GOT3 (cell line): Measurements from ENCODE around the gene CAPN10.

Experiments
- DNase-seq: peaks from one replicate; lab custom pipeline; 2025; ENCODE audit warnings: mixed read lengths; lab: John Stamatoyannopoulos, UW

The CAPN10 gene

DNA sequence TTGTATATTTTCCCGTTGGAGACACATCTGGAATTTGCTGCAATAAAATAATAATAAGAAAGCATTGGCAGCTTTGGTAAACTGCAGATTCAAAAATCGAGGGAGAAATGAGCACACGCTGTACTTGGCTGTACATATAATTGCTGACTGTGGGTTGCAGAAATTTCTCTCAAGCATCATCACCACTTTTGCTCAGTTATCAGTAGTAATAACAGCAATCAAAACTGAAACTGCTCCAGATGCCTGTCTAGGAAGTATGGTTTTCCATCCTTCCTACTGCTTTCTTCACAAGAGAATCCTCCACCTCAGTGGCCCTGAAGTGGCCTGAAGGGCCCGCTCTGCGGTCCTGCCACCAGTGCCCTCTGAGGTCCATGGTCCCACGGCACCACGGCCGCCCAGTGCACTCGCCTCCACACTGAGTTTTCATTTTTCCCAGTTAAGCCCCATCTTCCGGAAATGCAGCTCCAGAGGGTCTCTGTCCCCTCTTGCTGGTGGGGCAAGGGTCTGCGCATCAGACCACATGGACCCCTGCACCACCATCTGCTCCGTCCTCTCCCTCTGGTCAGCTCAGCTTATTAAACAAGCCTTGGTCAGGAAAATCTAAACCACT, 22.5 kb upstream of the CAPN10 start:
- no peak for DNase-seq

DNA sequence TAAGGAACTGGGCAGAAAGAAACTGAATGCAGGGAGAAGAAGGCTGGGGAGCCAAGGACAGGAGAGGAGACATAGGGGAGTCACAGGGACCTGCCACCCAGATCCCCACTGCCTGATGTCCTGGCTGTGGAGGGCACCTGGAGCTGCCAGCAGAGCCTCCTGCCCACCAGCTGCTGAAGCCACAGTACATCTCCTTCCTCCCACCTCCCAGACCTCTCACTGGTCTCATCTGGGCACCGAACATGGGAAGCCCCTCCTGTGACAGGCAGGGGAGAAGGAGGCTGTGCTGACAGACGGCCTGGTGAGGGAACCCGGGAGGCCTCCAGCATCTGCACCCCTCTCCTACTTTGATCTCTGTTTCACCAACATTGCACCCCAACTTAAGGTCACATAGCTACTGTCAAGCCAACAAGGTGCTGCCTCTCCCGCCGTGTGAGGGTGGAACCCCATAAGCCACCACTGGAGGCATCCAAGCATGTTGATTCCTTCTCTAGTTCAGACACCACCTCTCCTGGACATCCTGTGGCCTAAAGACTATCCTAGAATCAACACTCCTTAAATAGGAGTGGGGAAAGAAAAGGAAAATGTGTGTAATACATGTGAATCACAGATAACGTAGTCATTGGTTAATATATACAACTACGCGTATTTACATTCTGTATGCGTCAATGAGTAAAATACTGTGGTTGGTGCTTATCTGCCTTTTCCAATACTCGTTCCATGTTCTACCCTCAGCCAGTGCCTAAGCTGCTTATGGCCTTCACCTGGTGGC, 21.8 kb upstream of the CAPN10 start:
- no peak for DNase-seq

DNA sequence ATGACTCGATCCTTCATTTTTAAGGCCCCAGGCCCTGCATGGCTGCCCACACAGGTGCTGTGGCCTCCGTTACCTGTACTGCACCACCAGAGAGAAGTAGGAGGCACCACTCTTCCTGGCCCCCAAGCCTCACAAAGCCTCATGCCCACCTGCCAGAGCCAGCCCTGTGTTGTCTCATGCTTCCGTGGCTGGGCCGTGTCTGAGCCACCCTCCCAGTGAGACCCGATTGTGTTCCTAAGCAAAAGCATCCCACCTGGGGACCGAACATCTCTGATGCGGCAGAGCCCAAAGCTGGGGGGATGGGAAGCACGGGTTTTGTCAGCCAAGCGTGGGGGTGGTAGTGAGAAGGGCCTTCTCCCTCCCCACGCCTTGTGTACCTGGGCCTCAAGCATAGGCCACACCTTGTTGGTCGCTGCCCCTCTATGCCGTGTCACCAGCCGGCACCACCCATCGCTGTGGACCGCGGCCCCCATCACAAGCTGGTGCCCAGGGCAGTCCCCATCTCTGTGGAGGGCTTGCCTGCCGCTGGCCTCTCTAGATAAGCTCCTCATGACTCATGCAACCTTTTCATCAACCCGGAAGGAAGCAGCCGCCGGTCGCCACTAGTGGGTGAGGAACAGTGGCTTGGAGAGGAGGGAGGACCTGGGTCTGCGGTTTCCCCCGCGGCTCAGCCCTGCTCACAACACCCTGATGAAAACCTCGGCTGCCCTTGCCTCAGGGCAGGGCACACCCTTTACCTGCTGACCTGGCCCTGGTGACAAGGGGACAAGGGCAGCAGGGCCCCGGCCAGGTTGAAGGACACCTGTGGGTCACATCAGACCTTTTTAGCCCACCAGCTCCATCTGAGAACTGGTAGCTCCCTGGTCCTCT, 21.0 kb upstream of the CAPN10 start:
- DNase-seq, result peak; percentile 52

DNA sequence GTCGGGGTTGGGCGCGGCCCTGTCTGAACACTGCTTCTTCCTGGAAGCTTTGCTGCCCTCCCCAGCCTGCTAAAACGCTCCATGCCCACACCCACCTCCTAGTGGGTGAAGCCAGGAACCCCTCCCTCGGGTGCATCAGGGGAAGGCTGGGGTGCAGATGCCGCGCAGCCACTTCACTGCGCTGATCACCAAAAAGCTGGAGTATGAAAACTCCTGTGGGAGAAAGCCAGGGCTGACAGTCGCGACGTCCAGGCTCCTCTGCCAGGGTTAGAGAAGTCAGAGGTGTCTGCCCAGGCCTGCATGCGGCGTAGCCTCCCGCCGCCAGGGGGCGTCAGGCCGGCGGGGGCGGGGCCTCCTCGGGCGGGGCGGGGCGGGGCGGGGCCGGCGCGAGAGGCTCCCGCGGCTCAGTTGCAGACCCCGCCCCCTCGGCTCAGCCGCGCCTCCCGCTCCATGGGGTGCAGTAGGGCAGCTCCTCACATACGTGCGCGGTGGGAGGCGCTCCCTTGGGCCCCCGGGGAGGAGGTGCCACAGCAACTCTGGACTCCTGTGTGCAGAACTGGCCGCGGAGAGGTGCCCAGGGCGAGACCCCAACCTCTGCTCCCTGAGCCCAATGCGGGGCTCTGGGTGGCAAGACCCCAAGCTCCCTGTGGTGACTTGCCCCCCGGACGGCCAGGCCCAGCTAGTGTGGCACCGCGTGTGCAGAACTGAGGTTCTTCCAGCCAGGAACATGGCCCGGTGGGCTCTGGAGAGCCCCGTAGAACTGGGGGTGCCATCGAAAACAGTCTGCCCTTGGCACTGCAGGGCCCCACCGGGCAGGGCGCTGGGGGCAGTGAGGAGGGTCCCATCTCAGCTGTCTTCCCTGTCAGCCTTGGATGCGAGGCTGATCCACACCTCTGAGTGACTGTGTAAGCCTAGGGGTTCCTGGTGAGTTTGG, 20.1 kb upstream of the CAPN10 start:
- peak; percentile 42 for DNase-seq

DNA sequence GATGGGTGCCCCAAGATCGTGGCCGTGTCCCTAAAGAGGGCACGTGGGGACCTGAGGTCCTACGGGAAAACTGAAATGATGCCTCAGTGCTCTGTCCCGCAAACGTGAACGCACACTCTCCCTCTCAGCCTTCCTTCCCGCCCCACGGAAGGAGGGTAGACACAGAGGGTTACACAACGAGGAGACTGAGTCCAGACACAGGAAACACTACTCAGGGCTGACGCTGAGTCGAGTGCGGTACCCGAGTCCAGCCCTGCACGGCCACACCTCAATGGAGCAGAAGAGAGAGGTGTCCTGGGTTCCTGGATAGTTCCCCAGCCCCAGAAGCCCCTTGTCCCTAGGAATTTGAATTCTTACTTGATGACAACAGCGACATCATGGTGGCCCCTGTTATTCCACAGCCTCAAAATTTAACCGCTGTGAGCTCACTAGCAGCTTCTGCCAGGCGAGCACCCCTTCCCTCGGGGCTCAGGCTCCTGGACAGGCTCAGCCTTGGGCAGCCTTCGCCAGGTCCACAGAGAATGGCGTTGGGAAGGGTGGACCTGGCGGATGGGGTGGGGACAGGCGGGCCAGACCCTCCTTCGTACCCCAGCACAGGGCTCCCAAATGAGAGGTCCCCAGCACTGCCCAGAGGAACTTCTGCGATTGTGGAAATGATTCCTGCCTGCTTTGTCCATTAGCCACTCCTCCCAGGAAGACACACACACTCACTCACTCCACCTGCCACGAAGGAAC, 19.2 kb upstream of the CAPN10 start:
- no peak for DNase-seq

DNA sequence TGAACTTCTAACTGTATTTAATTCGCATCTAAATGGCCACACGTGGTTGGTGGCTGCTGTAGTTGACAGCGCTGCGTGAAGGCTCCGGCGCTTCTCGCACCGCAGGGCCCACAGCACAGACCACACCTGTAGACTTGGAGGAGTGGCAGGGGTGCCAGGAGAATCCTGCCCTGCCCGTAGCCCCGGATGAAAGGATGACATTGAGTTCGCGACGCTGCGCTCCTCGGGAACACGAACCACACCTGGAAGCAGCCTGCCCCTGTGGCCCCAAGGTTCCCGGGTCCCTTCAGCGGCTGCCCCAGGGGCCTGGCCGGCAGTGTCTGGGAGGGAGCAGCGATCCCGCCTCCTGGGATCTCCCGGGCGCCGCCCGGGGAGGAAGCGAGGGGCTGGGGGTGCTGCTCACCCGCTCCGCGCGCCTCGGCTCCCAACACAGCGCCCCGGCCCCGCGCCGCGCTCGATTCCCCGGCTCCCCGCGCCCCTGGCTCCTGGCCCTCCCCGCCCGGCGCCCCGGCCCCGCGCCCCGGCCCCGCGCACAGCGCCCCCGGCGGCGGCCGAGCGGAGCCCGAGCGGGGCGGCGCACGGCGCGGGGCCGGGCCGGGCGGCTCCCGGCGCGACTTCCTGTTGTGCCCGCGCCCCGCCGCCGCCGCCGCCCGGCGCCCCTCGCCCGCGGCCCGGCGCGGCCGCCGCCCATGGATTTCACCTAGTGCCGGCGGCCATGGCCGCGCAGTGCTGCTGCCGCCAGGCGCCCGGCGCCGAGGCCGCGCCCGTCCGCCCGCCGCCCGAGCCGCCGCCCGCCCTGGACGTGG, 18.5 kb upstream of the CAPN10 start, which contains the start of gene RNPEPL1:
TSS of gene RNPEPL1 (plus strand) at position 613 of the 806 bp plus-strand sequence. CDS start at position 716, 103 bp downstream.
- no peak for DNase-seq

DNA sequence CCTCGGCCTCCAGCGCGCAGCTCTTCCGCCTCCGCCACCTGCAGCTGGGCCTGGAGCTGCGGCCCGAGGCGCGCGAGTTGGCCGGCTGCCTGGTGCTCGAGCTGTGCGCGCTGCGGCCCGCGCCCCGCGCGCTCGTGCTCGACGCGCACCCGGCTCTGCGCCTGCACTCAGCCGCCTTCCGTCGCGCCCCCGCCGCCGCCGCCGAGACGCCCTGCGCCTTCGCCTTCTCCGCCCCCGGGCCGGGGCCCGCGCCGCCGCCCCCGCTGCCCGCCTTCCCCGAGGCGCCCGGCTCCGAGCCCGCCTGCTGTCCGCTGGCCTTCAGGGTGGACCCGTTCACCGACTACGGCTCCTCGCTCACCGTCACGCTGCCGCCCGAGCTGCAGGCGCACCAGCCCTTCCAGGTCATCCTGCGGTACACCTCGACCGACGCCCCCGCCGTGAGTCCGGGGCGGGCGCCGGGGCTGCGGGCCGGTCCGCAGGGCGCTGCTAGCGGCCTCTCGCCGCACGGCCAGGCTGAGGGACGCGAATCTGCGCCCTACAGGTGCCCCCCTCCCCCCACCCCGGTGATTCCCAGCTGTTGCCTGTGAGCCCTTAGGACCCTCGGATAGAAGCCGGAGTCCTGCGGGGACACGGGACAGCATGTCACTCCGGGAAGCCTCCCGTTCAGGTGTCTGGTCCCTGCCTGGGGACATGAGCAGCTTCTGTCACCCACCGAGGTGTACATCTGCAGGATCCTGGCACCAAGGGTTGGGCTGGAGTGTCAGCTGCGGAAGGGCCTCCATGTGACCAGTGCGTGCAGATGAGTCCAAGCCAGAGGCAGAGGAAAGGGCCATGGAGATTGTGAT, 17.6 kb upstream of the CAPN10 start:
- DNase-seq, result no peak

DNA sequence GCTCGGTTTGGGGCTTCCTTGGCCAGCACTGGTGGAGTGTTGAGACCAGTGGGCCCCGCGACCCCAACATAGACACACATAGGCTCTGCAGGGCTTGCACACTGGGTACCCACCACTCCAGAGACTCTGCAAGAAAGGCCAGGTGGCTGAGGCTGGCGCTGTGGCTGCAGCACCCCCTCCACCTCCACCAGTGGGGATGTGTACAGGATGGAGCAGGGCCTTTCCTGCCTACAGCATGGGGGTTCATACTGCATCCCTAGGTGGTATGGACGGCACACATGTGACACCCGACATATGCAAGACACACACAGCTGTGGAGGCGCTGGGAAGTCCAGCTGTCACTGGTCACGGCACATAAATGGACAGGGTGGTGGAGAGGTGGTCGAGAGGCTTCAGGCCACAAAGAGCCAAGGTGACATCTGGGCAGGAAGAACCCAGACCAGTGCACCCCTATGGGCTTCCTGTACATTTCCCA, 17.0 kb upstream of the CAPN10 start:
- DNase-seq, result no peak

DNA sequence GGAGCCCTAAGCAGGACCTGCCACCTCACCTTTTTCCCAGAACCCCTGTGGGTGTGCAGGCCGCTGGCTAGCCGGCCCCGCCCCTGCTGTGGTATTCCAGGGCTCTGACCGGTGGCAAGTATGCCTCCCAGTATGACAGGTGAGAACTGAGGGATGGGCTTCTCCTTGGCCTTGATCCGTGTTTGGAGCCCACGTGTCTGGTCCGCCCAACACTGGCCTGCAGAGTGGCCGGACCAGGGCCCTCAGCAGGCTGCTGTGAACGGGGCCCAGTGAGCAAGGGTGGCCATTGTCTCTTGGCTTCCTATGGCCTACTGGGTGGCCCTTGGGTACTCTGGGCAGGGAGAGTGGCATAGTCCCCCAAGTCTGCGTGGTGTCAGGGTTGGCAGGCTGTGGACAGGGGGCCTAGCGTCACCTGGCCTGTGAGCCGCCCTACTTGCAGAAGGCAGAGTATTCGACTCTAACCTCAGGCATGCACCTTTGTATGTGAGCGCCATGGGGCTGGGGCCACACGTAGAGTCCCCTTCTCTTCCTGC, 16.5 kb upstream of the CAPN10 start:
- DNase-seq, result no peak

DNA sequence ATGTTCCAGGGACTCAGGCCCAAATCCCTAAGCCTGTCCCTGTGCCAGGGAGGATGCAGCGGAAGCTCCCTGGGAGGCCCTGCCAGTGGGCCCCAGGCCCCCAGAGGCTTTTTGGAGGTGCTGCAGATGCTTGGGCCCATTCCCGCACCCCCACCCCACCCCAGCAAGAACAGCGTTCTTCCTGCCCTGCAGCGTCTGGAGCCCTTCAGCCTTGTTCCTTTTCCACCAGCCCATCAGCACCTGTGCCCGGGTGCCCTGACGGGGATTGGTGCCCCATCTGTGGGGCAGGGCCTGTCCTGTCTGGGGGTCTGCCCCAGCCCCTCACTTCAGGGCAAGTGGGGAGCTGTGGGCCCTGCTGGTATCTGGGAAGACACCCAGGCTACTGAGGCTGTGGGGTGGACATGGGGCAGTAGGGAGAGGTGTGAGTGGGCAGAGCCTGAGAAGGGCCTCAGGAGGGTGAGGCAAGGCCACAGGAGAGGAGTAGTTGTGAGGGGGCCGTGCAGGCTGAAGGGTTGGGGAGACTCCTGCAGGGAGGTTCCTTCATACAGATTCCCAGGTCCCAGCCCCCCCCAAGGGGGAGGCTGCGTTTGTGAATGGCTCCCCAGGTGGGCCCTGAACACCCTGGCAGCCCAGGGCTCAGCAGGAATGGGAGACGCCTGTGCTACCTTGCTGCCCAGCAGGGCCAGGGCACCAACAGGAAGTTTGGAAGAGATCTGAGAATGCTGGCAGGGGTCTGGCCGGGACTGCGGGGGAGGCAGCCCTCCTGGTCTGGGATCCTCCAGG, 15.8 kb upstream of the CAPN10 start:
- no peak for DNase-seq

DNA sequence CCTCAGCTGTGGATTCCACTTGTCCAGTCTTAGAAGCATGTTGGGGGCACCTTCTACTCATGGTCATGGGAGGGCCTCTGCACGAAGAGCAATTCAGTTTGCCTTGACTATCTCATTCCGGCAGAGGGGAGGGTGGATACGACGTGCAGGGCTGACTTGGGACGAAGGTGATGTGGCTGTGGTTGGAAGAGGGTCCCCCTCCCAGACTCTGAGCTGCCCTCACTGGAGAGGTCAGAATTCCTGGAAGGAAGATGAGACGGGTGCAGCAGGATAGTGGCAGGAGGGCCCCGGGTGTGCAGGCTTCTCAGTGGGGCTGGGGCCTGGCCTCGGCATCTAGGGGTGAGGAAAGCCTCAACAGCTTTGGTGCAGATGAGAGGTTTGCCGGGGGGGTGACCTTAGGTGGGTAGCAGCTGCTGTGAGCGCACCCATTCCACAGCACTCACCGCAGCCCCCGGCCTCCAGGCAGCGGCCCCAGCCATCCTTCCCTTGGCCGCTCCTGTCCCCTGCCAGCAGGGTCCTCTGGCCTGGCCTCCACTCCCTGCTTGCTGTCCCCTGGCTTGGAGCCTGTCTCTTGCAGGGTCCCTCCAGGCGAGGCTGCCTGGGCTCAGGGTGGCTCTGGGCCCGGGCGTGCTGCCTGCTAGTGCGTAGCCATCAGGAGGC, 15.1 kb upstream of the CAPN10 start:
- no peak for DNase-seq

DNA sequence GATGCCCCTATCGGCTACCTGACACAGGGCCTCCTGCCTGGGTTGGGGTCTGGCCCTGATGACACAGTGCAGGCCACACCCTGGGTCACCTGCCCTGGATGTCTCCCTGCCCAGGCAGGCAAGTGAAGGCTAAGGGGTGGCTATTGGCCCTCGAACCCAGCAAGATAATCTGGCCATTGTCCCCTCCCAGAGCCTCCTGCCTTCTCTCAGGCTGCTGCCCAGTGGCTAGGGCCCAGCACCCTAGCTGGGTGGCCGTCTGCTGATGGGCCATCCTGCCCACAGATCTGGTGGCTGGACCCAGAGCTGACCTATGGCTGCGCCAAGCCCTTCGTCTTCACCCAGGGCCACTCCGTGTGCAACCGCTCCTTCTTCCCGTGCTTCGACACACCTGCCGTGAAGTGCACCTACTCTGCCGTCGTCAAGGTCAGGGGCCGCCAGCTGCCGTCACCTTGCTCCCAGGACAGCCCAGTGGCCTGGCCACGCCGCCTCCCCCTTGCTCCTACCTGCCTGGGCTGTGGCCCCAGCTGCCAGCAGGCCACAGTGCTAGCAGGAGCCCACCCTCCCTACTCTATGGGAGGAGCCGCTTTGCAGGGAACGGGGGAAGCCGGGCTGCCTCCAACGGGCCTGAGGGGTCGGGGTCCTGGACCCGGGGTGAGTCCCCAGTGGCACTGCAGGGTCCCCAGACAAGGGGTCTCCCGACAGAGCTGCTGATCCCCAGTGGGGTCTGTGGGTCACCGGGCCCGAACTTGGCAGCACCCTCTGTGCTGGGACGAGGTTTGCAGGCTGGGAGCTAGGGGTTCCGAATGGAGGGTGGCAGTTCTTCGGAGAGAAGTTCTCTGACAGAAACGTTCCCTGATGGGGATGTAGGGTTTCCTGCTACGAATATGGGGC, 14.1 kb upstream of the CAPN10 start:
- no peak for DNase-seq

DNA sequence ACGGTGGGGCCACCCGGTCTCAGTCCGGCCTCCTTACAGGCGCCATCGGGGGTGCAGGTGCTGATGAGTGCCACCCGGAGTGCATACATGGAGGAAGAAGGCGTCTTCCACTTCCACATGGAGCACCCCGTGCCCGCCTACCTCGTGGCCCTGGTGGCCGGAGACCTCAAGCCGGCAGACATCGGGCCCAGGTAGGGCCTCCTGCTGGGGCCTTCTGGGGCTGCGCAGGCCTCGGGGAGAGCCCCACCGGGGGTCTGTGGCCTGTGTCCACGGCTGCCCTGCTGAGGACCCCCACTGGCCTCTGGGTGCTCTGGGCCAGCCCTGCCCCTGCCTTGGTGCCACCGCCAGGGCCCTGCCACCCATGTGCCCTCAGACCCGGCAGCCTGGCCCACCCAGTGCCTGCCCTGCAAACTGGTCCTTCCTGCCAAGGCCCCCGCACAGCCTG, 13.4 kb upstream of the CAPN10 start:
- no peak for DNase-seq

DNA sequence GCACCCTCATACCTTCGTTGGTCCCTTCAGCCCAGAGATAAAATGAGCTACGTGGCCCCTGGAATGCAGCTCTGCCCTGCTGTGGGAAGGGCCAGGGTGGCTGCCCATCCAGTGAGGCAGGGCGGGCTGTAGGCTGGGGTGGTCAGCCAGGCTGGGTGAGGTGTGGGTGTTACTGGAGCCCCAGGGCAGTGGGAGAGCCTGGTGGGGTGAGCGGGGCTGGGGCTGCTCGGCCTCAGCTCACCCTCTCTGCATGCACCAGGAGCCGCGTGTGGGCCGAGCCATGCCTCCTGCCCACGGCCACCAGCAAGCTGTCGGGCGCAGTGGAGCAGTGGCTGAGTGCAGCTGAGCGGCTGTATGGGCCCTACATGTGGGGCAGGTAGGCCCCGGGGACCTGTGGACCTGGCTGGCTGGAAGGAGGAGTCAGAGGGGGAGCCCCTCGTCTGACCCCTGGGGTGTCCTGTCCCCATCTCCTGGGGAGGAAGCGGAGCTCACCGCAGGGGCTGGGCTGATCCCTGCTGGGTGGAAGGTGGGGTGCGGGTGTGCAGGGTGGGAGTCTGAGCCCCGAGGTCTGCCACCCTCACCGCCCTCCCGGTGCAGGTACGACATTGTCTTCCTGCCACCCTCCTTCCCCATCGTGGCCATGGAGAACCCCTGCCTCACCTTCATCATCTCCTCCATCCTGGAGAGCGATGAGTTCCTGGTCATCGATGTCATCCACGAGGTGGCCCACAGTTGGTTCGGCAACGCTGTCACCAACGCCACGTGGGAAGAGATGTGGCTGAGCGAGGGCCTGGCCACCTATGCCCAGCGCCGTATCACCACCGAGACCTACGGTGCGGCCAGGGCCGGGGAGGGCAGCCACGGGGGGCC, 12.8 kb upstream of the CAPN10 start:
- DNase-seq, result no peak
